ENCODE results near the gene PLEKHA3.
A peak's percentile ranks its signal among the peaks of the same experiment; 100 is the strongest.
"Not testable (repeated sequence)": the region's sequence is repeated elsewhere in the genome, so short reads cannot be mapped to it uniquely, and the experiment has no call there.

Gene PLEKHA3

GRCh38 chr2:178480227-178481181, at the start of gene PLEKHA3:
TSS of gene PLEKHA3 (plus strand) at chr2:178480457. CDS start at chr2:178480870, 413 bp downstream.
- DNase-seq (ENCODE audit: low read depth in 2 of 2), result peak; percentile 57 to 77

GRCh38 chr2:178436662-178437061, 43.6 kb upstream of the PLEKHA3 start:
- no peak for DNase-seq (ENCODE audit: low read depth in 2 of 2)

GRCh38 chr2:178441426-178441825, 38.8 kb upstream of the PLEKHA3 start:
- no peak for DNase-seq (ENCODE audit: low read depth in 2 of 2)

GRCh38 chr2:178448968-178449661, 31.1 kb upstream of the PLEKHA3 start:
- no peak for DNase-seq (ENCODE audit: low read depth in 2 of 2)

GRCh38 chr2:178449700-178450523, 30.3 kb upstream of the PLEKHA3 start:
- peak in 1 of 2 donors; percentile 3 for DNase-seq (ENCODE audit: low read depth in 2 of 2)

- DNase-seq (ENCODE audit: low read depth in 2 of 2), result no peak
Observed at GRCh38 chr2:178450524-178450773, 29.8 kb upstream of the PLEKHA3 start.

GRCh38 chr2:178450774-178451525, 29.3 kb upstream of the PLEKHA3 start, which contains the start of the genes PJVK and PRKRA:
TSS of gene PJVK (plus strand) at chr2:178451378. CDS start at chr2:178453410, 2,032 bp downstream.
TSS of gene PRKRA (minus strand) at chr2:178451175. CDS start at chr2:178451030, 145 bp downstream.
- peak; percentile 90 to 94 for DNase-seq (ENCODE audit: low read depth in 2 of 2)

GRCh38 chr2:178452334-178452733, 27.9 kb upstream of the PLEKHA3 start:
- DNase-seq (ENCODE audit: low read depth in 2 of 2), result no peak

- DNase-seq (ENCODE audit: low read depth in 2 of 2), result no peak
Observed at GRCh38 chr2:178452870-178453269, 27.4 kb upstream of the PLEKHA3 start.

GRCh38 chr2:178455947-178456346, 24.3 kb upstream of the PLEKHA3 start:
- no peak for DNase-seq (ENCODE audit: low read depth in 2 of 2)

GRCh38 chr2:178457390-178457886, 22.8 kb upstream of the PLEKHA3 start:
- DNase-seq (ENCODE audit: low read depth in 2 of 2), result no peak

GRCh38 chr2:178469219-178469849, 10.9 kb upstream of the PLEKHA3 start:
- no peak for DNase-seq (ENCODE audit: low read depth in 2 of 2)

GRCh38 chr2:178471313-178471712, 8.9 kb upstream of the PLEKHA3 start:
- DNase-seq (ENCODE audit: low read depth in 2 of 2), result not testable (repeated sequence)

- no peak for DNase-seq (ENCODE audit: low read depth in 2 of 2)
Observed at GRCh38 chr2:178473373-178473772, 6.9 kb upstream of the PLEKHA3 start.

GRCh38 chr2:178473931-178474330, 6.3 kb upstream of the PLEKHA3 start:
- DNase-seq (ENCODE audit: low read depth in 2 of 2), result no peak

- no peak for DNase-seq (ENCODE audit: low read depth in 2 of 2)
Observed at GRCh38 chr2:178474560-178474959, 5.7 kb upstream of the PLEKHA3 start.

GRCh38 chr2:178476477-178476876, 3.8 kb upstream of the PLEKHA3 start:
- no peak for DNase-seq (ENCODE audit: low read depth in 2 of 2)

- no peak for DNase-seq (ENCODE audit: low read depth in 2 of 2)
Observed at GRCh38 chr2:178477443-178478129, 2.7 kb upstream of the PLEKHA3 start.

- DNase-seq (ENCODE audit: low read depth in 2 of 2), result no peak
Observed at GRCh38 chr2:178478130-178478438, 2.2 kb upstream of the PLEKHA3 start.
